ENCODE results near the gene P2RY2. TPM values are rescaled to one million over a fixed set of nuclear protein-coding genes. Genes with fewer than 3 reads are reported as not detected.

P2RY2 gene
- total and polyA plus RNA-seq, 2 of the 8 experiments (the other 6 are each of a cell fraction or from before 2014, with no cell fraction given), result 1.0 to 1.5 TPM

GRCh38 chr11:73267122-73267846 lies 49.2 kb downstream of the P2RY2 start:
- H3K23me2 ChIP-seq (ENCODE audit: low read depth, low read length), result no peaks in the 10 kb centered on the region; the same call in 1 of the 2 replicates
- no peak overlapping the region for H3K18ac ChIP-seq (ENCODE audit: extremely low read depth, low read length)
- H4K91ac ChIP-seq (replicated peaks; ENCODE audit: insufficient read length, low read length), result no peak overlapping the region
- H3K4me1 ChIP-seq (replicated peaks in 1 of 4; ENCODE audit: control insufficient read depth in 3 of 4, insufficient read depth in 4 of 4, low read length in 3 of 4), result peaks cover 0 to 15% (median 11%) of the 10 kb centered on the region in 4 experiments; a peak in 6 of 7 replicates
- no peak overlapping the region for H3K27ac ChIP-seq (ENCODE audit: low read depth, low read length)
- no peak for FAIRE-seq
- no peak overlapping the region for H2BK12ac ChIP-seq (ENCODE audit: low read depth, low read length)
- H3K9me3 ChIP-seq (ENCODE audit: insufficient read depth in 2 of 2, low read depth in 1 of 2, low read length in 1 of 2), result no peaks in the 10 kb centered on the region
- H2AFZ ChIP-seq (ENCODE audit: low read length), result no peak overlapping the region
- H4K20me1 ChIP-seq (replicated peaks in 1 of 2; ENCODE audit: control insufficient read depth in 1 of 2, insufficient read depth in 2 of 2, low read length in 2 of 2), result peaks cover 0 to 1% of the 10 kb centered on the region in 2 experiments
- H3K23ac ChIP-seq (ENCODE audit: insufficient read length), result no peak overlapping the region
- H3K56ac ChIP-seq (replicated peaks; ENCODE audit: insufficient read length, low read depth, low read length), result no peak overlapping the region
- H3K79me1 ChIP-seq (ENCODE audit: low read depth, low read length), result 0 out of 2 replicates have a peak, but pooled peaks cover 3% of the 10 kb centered on the region
- H2BK20ac ChIP-seq (ENCODE audit: low read length), result no peak overlapping the region
- H3K4me2 ChIP-seq (ENCODE audit: insufficient read depth in 1 of 2, low read depth in 2 of 2, low read length in 2 of 2), result no peak overlapping the region
- no peak overlapping the region for H4K5ac ChIP-seq (ENCODE audit: insufficient read length, low read depth, low read length)
- no peak overlapping the region for H3K9ac ChIP-seq (replicated peaks in 1 of 4; ENCODE audit: extremely low read depth in 1 of 4, low read depth in 3 of 4, low read length in 3 of 4)
- H3K14ac ChIP-seq (ENCODE audit: insufficient read length), result no peak overlapping the region
- H3K4ac ChIP-seq (replicated peaks; ENCODE audit: insufficient read length, low read depth, low read length), result no peak overlapping the region
- H2BK5ac ChIP-seq (ENCODE audit: low read depth, low read length), result no peak overlapping the region
- CTCF ChIA-PET (ENCODE audit: partially characterized antibody), result interaction anchor here (0.7 to 16.5 kb wide), 15 partner anchors 8 to 358 kb away, joined by 3 to 173 read pairs (median 4); no protein-coding TSS in a partner anchor
- no peaks in the 10 kb centered on the region for H3K79me2 ChIP-seq (ENCODE audit: control insufficient read depth in 1 of 2, insufficient read depth in 2 of 2, low read length in 2 of 2)
- POLR2A ChIA-PET (ENCODE audit: partially characterized antibody), result interaction anchor here (0.6 kb wide), 1 partner anchor 387 kb away, joined by 3 read pairs; no protein-coding TSS in a partner anchor
- H2AK5ac ChIP-seq (ENCODE audit: low read depth, low read length), result no peak overlapping the region
- no peak overlapping the region for H3K4me3 ChIP-seq (ENCODE audit: extremely low read depth in 1 of 4, insufficient read depth in 2 of 4, low read depth in 3 of 4, low read length in 4 of 4)
- peaks cover 0 to 13% (median 12%) of the 10 kb centered on the region in 4 experiments; a peak in 5 of 7 replicates for H3K27me3 ChIP-seq (replicated peaks in 1 of 4; ENCODE audit: control insufficient read depth in 3 of 4, extremely low read depth in 1 of 4, insufficient read depth in 3 of 4, low read length in 3 of 4)
- no peaks in the 10 kb centered on the region for H3K36me3 ChIP-seq (ENCODE audit: control insufficient read depth in 2 of 4, insufficient read depth in 4 of 4, low read length in 3 of 4)
- DNase-seq (ENCODE audit: low read depth in 1 of 2, low spot score in 2 of 2), result no peak
- 80% methylated on average over 3 of the region's 3 CpGs; no CpG with 5 or more reads in 1 of the 2 experiments for WGBS, 2 experiments (ENCODE audit: extremely low coverage in 1 of 2, insufficient coverage in 1 of 2, insufficient read length in 1 of 2, insufficient replicate concordance in 2 of 2, low coverage in 1 of 2, low lambda C conversion rate in 2 of 2, missing lambda C conversion rate in 1 of 2)
- no peak overlapping the region for H2BK120ac ChIP-seq (replicated peaks; ENCODE audit: low read depth, low read length)
- H2BK15ac ChIP-seq (ENCODE audit: low read length), result no peak overlapping the region
- no peak overlapping the region for H4K8ac ChIP-seq (ENCODE audit: extremely low read depth, insufficient read depth, low read length)
- TF ChIP-seq CTBP2 (IDR thresholded peaks at IDR 0.05; ENCODE audit: borderline replicate concordance, insufficient read depth, insufficient read length, low read length), result no peak
- no peak for TF ChIP-seq NRF1 (IDR thresholded peaks at IDR 0.05; ENCODE audit: low read depth, low read length)
- TF ChIP-seq TAF1 (IDR thresholded peaks at IDR 0.05; ENCODE audit: low read depth, low read length), result no peak
- no peak for TF ChIP-seq SP1 (IDR thresholded peaks at IDR 0.05; ENCODE audit: low read depth, low read length)
- no peak for TF ChIP-seq PHF8 (conservative IDR thresholded peaks at IDR 0.05; ENCODE audit: low read depth, low read length)
- no peak for TF ChIP-seq CREB1 (IDR thresholded peaks at IDR 0.05)
- no peak for TF ChIP-seq CHD2 (IDR thresholded peaks at IDR 0.05; ENCODE audit: low read length)
- TF ChIP-seq ZNF274 (IDR thresholded peaks at IDR 0.05; ENCODE audit: borderline replicate concordance, extremely low read depth, low read length), result no peak
- no peak for TF ChIP-seq RAD21 (IDR thresholded peaks at IDR 0.05 in 1 of 2, conservative IDR thresholded peaks at IDR 0.05 in 1 of 2; ENCODE audit: low read depth in 2 of 2, low read length in 2 of 2)
- TF ChIP-seq ATF3 (IDR thresholded peaks at IDR 0.05; ENCODE audit: insufficient read depth, low read depth, low read length), result no peak
- no peak for TF ChIP-seq BACH1 (IDR thresholded peaks at IDR 0.05; ENCODE audit: low read length)
- no peak for TF ChIP-seq CEBPB (IDR thresholded peaks at IDR 0.05; ENCODE audit: low read depth, low read length)
